Uterus (tissue), 4 donors: Measurements from ENCODE around the gene UROC1. TPM values are rescaled to one million over a fixed set of nuclear protein-coding genes. Genes with fewer than 3 reads are reported as not detected.

Experiments
- DNase-seq, 2 donors: peaks; one replicate each; pipeline ENCODE4 v3.0.0-alpha.2; 2019 to 2020
- H3K27ac ChIP-seq, 2 donors: fragments of 200-600 bp; sonication (generic); 1 replicate in 1 of 2; 2 replicates in 1 of 2; pipeline ENCODE4 v1.5.1; 2016 to 2018
- H3K27me3 ChIP-seq, 2 donors: fragments of 200-600 bp; sonication (generic); one replicate each; pipeline ENCODE4 v1.5.1; 2018 to 2019; ENCODE audit warnings: control low read depth in 1 of 2
- H3K36me3 ChIP-seq, 2 donors: fragments of 200-600 bp; sonication (generic); one replicate each; pipeline ENCODE4 v1.5.1; 2019; ENCODE audit warnings: control low read depth in 1 of 2
- H3K4me1 ChIP-seq, 2 donors: fragments of 200-600 bp; sonication (generic); one replicate each; pipeline ENCODE4 v1.5.1; 2018 to 2019; ENCODE audit warnings: control low read depth in 1 of 2
- H3K4me3 ChIP-seq, 2 donors: fragments of 200-600 bp; sonication (generic); 1 replicate in 1 of 2; 2 replicates in 1 of 2; pipeline ENCODE4 v1.5.1; 2018 to 2019; ENCODE audit warnings: mild to moderate bottlenecking in 1 of 2
- H3K9me3 ChIP-seq, 2 donors: fragments of 200-600 bp; sonication (generic); one replicate each; pipeline ENCODE4 v1.5.1; 2019; ENCODE audit warnings: control low read depth in 1 of 2
- CTCF ChIP-seq, 4 experiments: fragments of 200-600 bp in 2 of 4; fragments of 450-650 bp in 2 of 4; sonication (generic) in 2 of 4; IDR thresholded peaks; one replicate each; pipeline ENCODE4 v1.5.1; 2016 to 2019; ENCODE audit warnings: antibody characterized with exemption in 4 of 4, mild to moderate bottlenecking in 2 of 4, moderate library complexity in 1 of 4
- POLR2A ChIP-seq, 2 donors: fragments of 450-650 bp; IDR thresholded peaks; one replicate each; pipeline ENCODE4 v1.6.1; 2016; ENCODE audit warnings: antibody characterized with exemption in 2 of 2, mild to moderate bottlenecking in 1 of 2, moderate library complexity in 1 of 2
- intact Hi-C: fragments of 100-400 bp; cut with DNase I; formaldehyde crosslinking; loops from one replicate; pipeline ENCODE4 v1.15.1; 2023; ENCODE audit warnings: low total_unique reads
- total RNA-seq, 4 donors: library from RNA; depleted of rRNA in 3 of 4; stranded (reverse); fragments of >200 nt in 3 of 4; gene quantifications; one replicate each; pipeline versions ENCODE4 v1.1.0 to v1.2.4, GENCODE V29; 2014 to 2023
- donor health status: DM: yes; HTN: yes; CAD: no.

Gene UROC1
- total RNA-seq, 4 donors from 2014 or later: 0.07 TPM; not detected in 3

GRCh38 chr3:126525091-126525852 is 7.7 kb upstream of the UROC1 start:
- Histone ChIP-seq H3K36me3 (no peaks in the 10 kb centered on the region), H3K9me3 (no peaks in the 10 kb centered on the region), H3K4me3 (no peak overlapping the region), H3K27me3 (peaks cover 0 to 5% of the 10 kb centered on the region in 2 donors), H3K27ac (no peak overlapping the region), H3K4me1 (peaks cover 0 to 10% of the 10 kb centered on the region in 2 donors)
- intact Hi-C loops: no loop called here
- TF ChIP-seq POLR2A (IDR thresholded peaks at IDR 0.05) (no peak), CTCF (IDR thresholded peaks at IDR 0.05) (no peak)
- DNase-seq: no peak

- Histone ChIP-seq H3K9me3 (no peaks in the 10 kb centered on the region), H3K4me1 (peaks cover 0 to 10% of the 10 kb centered on the region in 2 donors), H3K27ac (no peak overlapping the region), H3K36me3 (no peaks in the 10 kb centered on the region), H3K4me3 (no peak overlapping the region), H3K27me3 (peaks cover 0 to 5% of the 10 kb centered on the region in 2 donors)
- TF ChIP-seq CTCF (IDR thresholded peaks at IDR 0.05) (no peak), POLR2A (IDR thresholded peaks at IDR 0.05) (no peak)
- intact Hi-C loops: no loop called here
- no peak for DNase-seq
Observed at GRCh38 chr3:126524429-126524988, 6.9 kb upstream of the UROC1 start.

- peaks cover 0 to 5% of the 10 kb centered on the region in 2 donors for H3K27me3 ChIP-seq
- H3K36me3 ChIP-seq: no peaks in the 10 kb centered on the region
- peaks cover 0 to 10% of the 10 kb centered on the region in 2 donors for H3K4me1 ChIP-seq
- no peaks in the 10 kb centered on the region for H3K9me3 ChIP-seq
- intact Hi-C loops: no loop called here
- no peak for DNase-seq
- no peak for TF ChIP-seq CTCF (IDR thresholded peaks at IDR 0.05)
- TF ChIP-seq POLR2A (IDR thresholded peaks at IDR 0.05): no peak
- H3K27ac ChIP-seq: no peak within 1 kb of the TSS
- no peak within 1 kb of the TSS for H3K4me3 ChIP-seq
Observed at GRCh38 chr3:126523745-126524428, 6.3 kb upstream of the UROC1 start, which contains the start of gene CHST13. Gene CHST13, plus strand, starts transcription at chr3:126524155. Its CDS starts 178 bp downstream, at chr3:126524333.

GRCh38 chr3:126522363-126522788 is 4.8 kb upstream of the UROC1 start:
- TF ChIP-seq CTCF (IDR thresholded peaks at IDR 0.05) (peak; percentile 72 to 89 (median 78)), POLR2A (IDR thresholded peaks at IDR 0.05) (no peak)
- no peaks in the 10 kb centered on the region for H3K36me3 ChIP-seq
- DNase-seq: peak; percentile 42 to 52
- no peak overlapping the region for H3K27ac ChIP-seq
- intact Hi-C loops: no loop called here
- H3K4me3 ChIP-seq: no peak overlapping the region
- H3K4me1 ChIP-seq: peaks cover 0 to 10% of the 10 kb centered on the region in 2 donors
- no peaks in the 10 kb centered on the region for H3K9me3 ChIP-seq
- H3K27me3 ChIP-seq: peaks cover 0 to 5% of the 10 kb centered on the region in 2 donors
